NB4 (cell line): Measurements from ENCODE around the gene ADGRL3.
A peak's percentile ranks its signal among the peaks of the same experiment; 100 is the strongest.

Experiments used
- DNase-seq: peaks from one replicate; pipeline ENCODE4 v3.0.0; 2010; ENCODE audit warnings: low read depth
- H3K4me3 ChIP-seq: one replicate; pipeline ENCODE4 v1.5.1; 2011; ENCODE audit warnings: mild to moderate bottlenecking, low read depth, low read length, moderate library complexity
- MYC ChIP-seq: IDR thresholded peaks from 2 replicates; pipeline ENCODE4 v1.6.1; 2011; ENCODE audit warnings: low read depth, low read length
- POLR2A ChIP-seq: IDR thresholded peaks from 2 replicates; pipeline ENCODE4 v1.6.1; 2011; ENCODE audit warnings: mild to moderate bottlenecking; ENCODE audit not compliant: insufficient read length; ENCODE audit errors: extremely low read depth
- TF ChIP-seq, protein P1 (sequence below): IDR thresholded peaks from 2 replicates; pipeline ENCODE4 v1.6.1; 2011; ENCODE audit warnings: low read depth, low read length
- TF ChIP-seq, protein P2 (sequence below): IDR thresholded peaks from one replicate; pipeline ENCODE4 v1.5.1; 2012; ENCODE audit warnings: low read depth, low read length

Gene ADGRL3

DNA sequence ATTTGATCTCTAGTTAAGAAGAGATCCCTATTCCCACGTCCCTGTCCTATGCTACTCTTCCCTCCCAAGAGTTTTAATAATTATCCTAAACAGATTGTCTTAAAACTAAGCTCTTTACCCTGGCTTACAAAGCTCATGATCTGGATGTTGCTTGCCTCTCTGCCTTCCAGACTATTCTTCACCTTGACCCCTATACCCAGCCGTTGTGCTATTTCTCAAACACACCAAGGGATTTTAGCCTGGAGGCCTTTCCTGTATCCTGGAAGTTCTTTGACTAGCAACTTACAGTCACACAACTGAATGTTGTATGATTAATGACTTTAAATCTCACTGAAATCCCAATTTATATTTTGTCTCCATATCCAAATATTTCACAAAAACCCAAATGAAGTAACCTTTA is 314.9 kb downstream of the ADGRL3 start:
- no peak for TF ChIP-seq MYC
- TF ChIP-seq, protein P1, sequence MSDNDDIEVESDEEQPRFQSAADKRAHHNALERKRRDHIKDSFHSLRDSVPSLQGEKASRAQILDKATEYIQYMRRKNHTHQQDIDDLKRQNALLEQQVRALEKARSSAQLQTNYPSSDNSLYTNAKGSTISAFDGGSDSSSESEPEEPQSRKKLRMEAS: no peak
- TF ChIP-seq, protein P2, sequence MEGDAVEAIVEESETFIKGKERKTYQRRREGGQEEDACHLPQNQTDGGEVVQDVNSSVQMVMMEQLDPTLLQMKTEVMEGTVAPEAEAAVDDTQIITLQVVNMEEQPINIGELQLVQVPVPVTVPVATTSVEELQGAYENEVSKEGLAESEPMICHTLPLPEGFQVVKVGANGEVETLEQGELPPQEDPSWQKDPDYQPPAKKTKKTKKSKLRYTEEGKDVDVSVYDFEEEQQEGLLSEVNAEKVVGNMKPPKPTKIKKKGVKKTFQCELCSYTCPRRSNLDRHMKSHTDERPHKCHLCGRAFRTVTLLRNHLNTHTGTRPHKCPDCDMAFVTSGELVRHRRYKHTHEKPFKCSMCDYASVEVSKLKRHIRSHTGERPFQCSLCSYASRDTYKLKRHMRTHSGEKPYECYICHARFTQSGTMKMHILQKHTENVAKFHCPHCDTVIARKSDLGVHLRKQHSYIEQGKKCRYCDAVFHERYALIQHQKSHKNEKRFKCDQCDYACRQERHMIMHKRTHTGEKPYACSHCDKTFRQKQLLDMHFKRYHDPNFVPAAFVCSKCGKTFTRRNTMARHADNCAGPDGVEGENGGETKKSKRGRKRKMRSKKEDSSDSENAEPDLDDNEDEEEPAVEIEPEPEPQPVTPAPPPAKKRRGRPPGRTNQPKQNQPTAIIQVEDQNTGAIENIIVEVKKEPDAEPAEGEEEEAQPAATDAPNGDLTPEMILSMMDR: no peak
- no peak for TF ChIP-seq POLR2A
- DNase-seq: no peak
- no peak overlapping the region for H3K4me3 ChIP-seq

DNA sequence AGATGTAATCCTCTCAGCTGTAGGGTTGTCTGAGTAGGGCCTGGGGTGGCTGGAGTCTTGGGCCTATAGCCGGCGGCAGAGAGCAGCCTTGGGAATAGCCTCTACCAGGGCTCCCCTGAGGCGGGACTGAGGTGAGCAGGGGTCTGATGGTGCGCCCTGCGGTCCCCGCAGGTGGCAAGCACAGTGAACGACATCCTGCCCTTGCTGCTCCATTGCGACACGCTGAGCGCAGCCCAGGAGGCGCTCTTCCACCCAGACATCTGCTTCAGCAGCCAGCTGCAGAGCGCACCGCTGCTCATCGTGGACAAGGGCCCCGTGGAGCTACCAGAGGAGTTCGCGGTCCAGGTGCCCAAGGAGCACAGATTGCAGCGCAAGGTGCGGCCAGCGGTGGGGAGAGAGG is 317.0 kb downstream of the ADGRL3 start:
- DNase-seq: no peak
- H3K4me3 ChIP-seq: no peak overlapping the region
- TF ChIP-seq POLR2A (no peak), MYC (no peak)
- TF ChIP-seq, protein P1: no peak
- TF ChIP-seq, protein P2: no peak

DNA sequence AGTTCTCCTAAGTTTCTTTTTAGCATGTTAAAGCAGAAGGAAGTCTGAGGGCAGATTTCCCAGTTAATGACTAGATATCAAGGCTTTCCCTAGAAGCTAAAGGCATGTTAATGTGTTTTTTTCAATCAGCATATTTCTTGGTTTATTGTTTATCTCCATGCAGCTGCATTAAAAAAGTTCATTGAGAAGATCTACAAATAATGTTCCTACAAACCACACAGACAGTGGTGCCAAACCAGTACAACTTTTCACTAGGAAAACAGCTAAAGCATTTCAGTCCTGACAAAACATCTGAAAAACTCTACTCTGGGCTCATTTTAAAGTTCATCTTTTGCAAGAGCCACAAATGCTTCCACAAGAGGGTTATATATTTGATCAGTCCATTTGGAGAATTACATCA is 320.0 kb downstream of the ADGRL3 start:
- TF ChIP-seq POLR2A (no peak), MYC (no peak)
- TF ChIP-seq, protein P1: no peak
- TF ChIP-seq, protein P2: no peak
- no peak for DNase-seq
- no peak overlapping the region for H3K4me3 ChIP-seq

DNA sequence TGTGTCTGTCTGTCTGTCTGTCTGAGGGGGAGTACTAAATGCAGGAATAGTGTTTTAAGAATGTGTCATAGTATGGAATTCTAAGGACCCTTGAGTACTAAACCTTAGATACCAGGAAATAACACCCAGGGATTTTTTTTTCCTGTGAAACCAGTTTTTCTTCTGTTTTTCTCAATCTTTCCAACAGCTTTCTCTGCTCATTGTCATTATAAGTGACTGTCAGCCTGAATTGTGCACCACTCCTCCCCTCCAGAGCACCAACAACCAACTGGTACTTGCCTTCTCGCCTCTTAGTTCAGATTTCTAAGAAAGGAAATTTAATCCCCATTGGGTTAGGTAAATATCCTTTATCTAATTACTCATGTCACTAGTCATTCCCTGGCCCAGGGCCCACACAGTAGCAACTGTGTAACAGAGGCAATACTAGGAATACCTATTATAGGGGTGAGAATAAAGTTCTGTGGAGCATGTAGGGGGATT is 320.6 kb downstream of the ADGRL3 start:
- DNase-seq: no peak
- no peak for TF ChIP-seq POLR2A
- no peak overlapping the region for H3K4me3 ChIP-seq

DNA sequence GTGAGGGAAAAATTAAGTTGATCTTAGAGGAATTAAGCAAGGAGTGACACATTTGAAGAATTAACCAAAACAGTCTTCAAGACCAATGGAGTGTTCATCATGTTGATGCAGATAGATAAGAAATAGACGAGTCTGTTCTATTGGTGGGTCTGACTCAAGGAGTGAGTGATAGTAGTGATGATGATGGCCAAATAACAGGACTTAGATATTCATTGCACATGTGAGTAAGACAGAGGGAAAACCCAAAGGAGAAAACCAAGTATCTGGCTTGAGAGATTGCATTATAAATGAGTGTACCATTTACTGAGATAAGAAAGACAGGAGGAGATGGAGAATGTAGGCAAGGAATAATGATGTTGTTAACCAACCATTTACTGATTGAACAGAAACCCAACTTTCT is 321.3 kb downstream of the ADGRL3 start:
- DNase-seq: no peak
- no peak overlapping the region for H3K4me3 ChIP-seq
- TF ChIP-seq POLR2A: no peak
- TF ChIP-seq, protein P2: no peak
- TF ChIP-seq, protein P1: no peak
- TF ChIP-seq MYC: no peak

DNA sequence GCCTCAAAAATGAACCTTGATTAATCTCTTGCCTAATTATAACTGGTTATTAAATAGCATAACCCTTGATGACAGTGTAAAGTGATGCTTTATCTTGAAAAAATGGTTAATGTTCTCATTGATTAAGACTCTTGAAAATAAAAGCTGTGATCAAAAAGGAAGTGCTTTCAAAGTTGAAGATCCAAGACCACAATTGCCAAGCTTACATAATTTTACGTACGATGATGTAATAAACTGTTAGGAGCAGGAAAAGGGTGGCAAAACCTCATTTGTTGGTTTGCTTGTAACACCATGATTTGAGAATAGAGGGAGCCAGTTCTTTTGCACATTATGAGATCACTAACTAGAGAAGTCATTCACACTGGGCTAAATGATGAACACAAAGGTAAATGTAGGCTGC is 322.2 kb downstream of the ADGRL3 start:
- peak; percentile 26 for DNase-seq

More for the DNA sequence above, 322.2 kb downstream of the ADGRL3 start:
- TF ChIP-seq MYC (no peak), POLR2A (no peak)
- TF ChIP-seq, protein P2: no peak
- TF ChIP-seq, protein P1: no peak
- no peak overlapping the region for H3K4me3 ChIP-seq
